Muscle layer of duodenum (tissue), 2 donors: ENCODE measurements around the gene ZNF273.

Source experiments
- H3K27ac ChIP-seq: one replicate; pipeline ENCODE4 v1.7.0; 2013; ENCODE audit warnings: mild to moderate bottlenecking, low read length
- H3K27me3 ChIP-seq: one replicate; pipeline ENCODE4 v1.7.0; 2013; ENCODE audit warnings: low read depth, mild to moderate bottlenecking, control low read depth, low read length
- H3K36me3 ChIP-seq, 2 donors: one replicate each; pipeline ENCODE4 v1.7.0; 2013; ENCODE audit warnings: low read length in 2 of 2, control low read depth in 1 of 2, mild to moderate bottlenecking in 1 of 2; ENCODE audit not compliant: insufficient read depth in 2 of 2, control insufficient read depth in 1 of 2
- H3K4me1 ChIP-seq, 2 donors: one replicate each; pipeline ENCODE4 v1.7.0; 2013; ENCODE audit warnings: low read length in 2 of 2, mild to moderate bottlenecking in 2 of 2, control low read depth in 1 of 2, moderate library complexity in 1 of 2; ENCODE audit not compliant: insufficient read depth in 2 of 2, control insufficient read depth in 1 of 2
- H3K4me3 ChIP-seq, 2 donors: one replicate each; pipeline ENCODE4 v1.7.0; 2013; ENCODE audit warnings: low read length in 2 of 2, low read depth in 1 of 2, mild to moderate bottlenecking in 1 of 2
- H3K9me3 ChIP-seq, 2 donors: one replicate each; pipeline ENCODE4 v1.7.0; 2013; ENCODE audit warnings: low read length in 2 of 2, control low read depth in 1 of 2, mild to moderate bottlenecking in 1 of 2; ENCODE audit not compliant: control insufficient read depth in 1 of 2
- donor health status: healthy.

The ZNF273 gene

GRCh38 chr7:64871761-64872160, 31.3 kb upstream of the ZNF273 start:
- H3K4me3 ChIP-seq: no peak overlapping the region
- no peaks in the 10 kb centered on the region for H3K9me3 ChIP-seq
- no peaks in the 10 kb centered on the region for H3K27me3 ChIP-seq
- no peaks in the 10 kb centered on the region for H3K36me3 ChIP-seq
- no peak overlapping the region for H3K27ac ChIP-seq
- no peaks in the 10 kb centered on the region for H3K4me1 ChIP-seq

GRCh38 chr7:64872351-64873154, 30.5 kb upstream of the ZNF273 start:
- Histone ChIP-seq H3K4me3 (no peak overlapping the region), H3K27ac (no peak overlapping the region), H3K36me3 (no peaks in the 10 kb centered on the region), H3K9me3 (no peaks in the 10 kb centered on the region), H3K4me1 (no peaks in the 10 kb centered on the region), H3K27me3 (no peaks in the 10 kb centered on the region)

- Histone ChIP-seq H3K9me3 (no peaks in the 10 kb centered on the region), H3K4me3 (no peak overlapping the region), H3K27me3 (no peaks in the 10 kb centered on the region), H3K36me3 (no peaks in the 10 kb centered on the region), H3K27ac (no peak overlapping the region), H3K4me1 (no peaks in the 10 kb centered on the region)
These were observed 29.9 kb upstream of the ZNF273 start for GRCh38 chr7:64873155-64873500.

- Histone ChIP-seq H3K27me3 (no peaks in the 10 kb centered on the region), H3K4me1 (no peaks in the 10 kb centered on the region), H3K36me3 (no peaks in the 10 kb centered on the region), H3K27ac (no peak overlapping the region), H3K9me3 (no peaks in the 10 kb centered on the region), H3K4me3 (no peak overlapping the region)
These were observed 29.6 kb upstream of the ZNF273 start for GRCh38 chr7:64873517-64873916.

- no peaks in the 10 kb centered on the region for H3K36me3 ChIP-seq
- no peak overlapping the region for H3K27ac ChIP-seq
- H3K4me1 ChIP-seq: no peaks in the 10 kb centered on the region
- H3K4me3 ChIP-seq: no peak overlapping the region
- H3K27me3 ChIP-seq: no peaks in the 10 kb centered on the region
- H3K9me3 ChIP-seq: no peaks in the 10 kb centered on the region
These were observed 29.0 kb upstream of the ZNF273 start for GRCh38 chr7:64874114-64874513.

- Histone ChIP-seq H3K4me3 (no peak overlapping the region), H3K9me3 (no peaks in the 10 kb centered on the region), H3K4me1 (no peaks in the 10 kb centered on the region), H3K36me3 (no peaks in the 10 kb centered on the region), H3K27ac (no peak overlapping the region), H3K27me3 (no peaks in the 10 kb centered on the region)
These were observed 28.4 kb upstream of the ZNF273 start for GRCh38 chr7:64874562-64875250.

- Histone ChIP-seq H3K4me3 (no peak overlapping the region), H3K27me3 (no peaks in the 10 kb centered on the region)
These were observed 27.8 kb upstream of the ZNF273 start for GRCh38 chr7:64875258-64875657.

GRCh38 chr7:64875658-64876406, 27.2 kb upstream of the ZNF273 start:
- no peaks in the 10 kb centered on the region for H3K36me3 ChIP-seq
- peaks cover 0 to 4% of the 10 kb centered on the region in 2 donors for H3K9me3 ChIP-seq

More at GRCh38 chr7:64875258-64875657, 27.8 kb upstream of the ZNF273 start:
- peaks cover 0 to 4% of the 10 kb centered on the region in 2 donors for H3K9me3 ChIP-seq
- no peaks in the 10 kb centered on the region for H3K36me3 ChIP-seq
- H3K4me1 ChIP-seq: no peaks in the 10 kb centered on the region
- no peak overlapping the region for H3K27ac ChIP-seq

GRCh38 chr7:64876792-64877713, 26.0 kb upstream of the ZNF273 start:
- Histone ChIP-seq H3K36me3 (no peaks in the 10 kb centered on the region), H3K4me1 (no peaks in the 10 kb centered on the region), H3K27me3 (no peaks in the 10 kb centered on the region), H3K4me3 (peak overlapping the region; percentile 41 to 68), H3K9me3 (peaks cover 0 to 4% of the 10 kb centered on the region in 2 donors), H3K27ac (no peak overlapping the region)

More at GRCh38 chr7:64875658-64876406, 27.2 kb upstream of the ZNF273 start:
- H3K4me3 ChIP-seq: no peak overlapping the region
- no peaks in the 10 kb centered on the region for H3K4me1 ChIP-seq
- no peaks in the 10 kb centered on the region for H3K27me3 ChIP-seq
- no peak overlapping the region for H3K27ac ChIP-seq

GRCh38 chr7:64877714-64878610, 25.1 kb upstream of the ZNF273 start:
- Histone ChIP-seq H3K27me3 (no peaks in the 10 kb centered on the region), H3K4me1 (no peaks in the 10 kb centered on the region), H3K36me3 (no peaks in the 10 kb centered on the region), H3K27ac (no peak overlapping the region), H3K9me3 (peaks cover 0 to 4% of the 10 kb centered on the region in 2 donors), H3K4me3 (peak overlapping the region; percentile 41 to 68)
